Fibroblast of lung (primary cell): ENCODE measurements around the gene VANGL1.

Experiments
- EZH2 ChIP-seq: IDR thresholded peaks from 2 replicates; pipeline ENCODE4 v1.5.1; 2012; ENCODE audit warnings: low read length, control low read depth, mild to moderate bottlenecking; ENCODE audit errors: missing control alignments
- TF ChIP-seq, protein P1 (sequence below), 2 donors: IDR thresholded peaks in 1 of 2; conservative IDR thresholded peaks in 1 of 2; 1 replicate in 1 of 2; 2 replicates in 1 of 2; pipeline ENCODE4 v1.5.1; 2011 to 2012; ENCODE audit warnings: low read length in 2 of 2, control low read depth in 1 of 2, inconsistent platforms in 1 of 2, low read depth in 1 of 2, mild to moderate bottlenecking in 1 of 2

DNA sequence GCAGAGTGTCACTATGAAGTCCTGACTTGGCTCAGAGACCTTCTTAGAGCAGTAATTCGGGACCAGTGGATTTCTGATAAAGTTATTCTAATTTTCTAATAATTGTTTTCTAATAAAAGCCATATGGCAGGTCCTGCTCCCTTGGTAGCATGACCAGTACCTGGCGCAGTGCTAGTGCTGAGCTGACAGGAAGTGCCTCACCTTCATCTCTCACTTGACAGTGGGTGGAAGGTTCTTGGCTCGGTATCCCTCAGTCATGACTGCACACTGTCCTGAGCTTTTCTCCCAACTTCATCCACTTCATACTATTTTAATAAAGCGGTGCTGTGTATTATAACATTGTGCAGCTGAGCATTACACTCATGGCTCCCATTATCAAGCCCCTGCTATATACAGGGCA is 14.1 kb downstream of the VANGL1 start:
- TF ChIP-seq, protein P1, sequence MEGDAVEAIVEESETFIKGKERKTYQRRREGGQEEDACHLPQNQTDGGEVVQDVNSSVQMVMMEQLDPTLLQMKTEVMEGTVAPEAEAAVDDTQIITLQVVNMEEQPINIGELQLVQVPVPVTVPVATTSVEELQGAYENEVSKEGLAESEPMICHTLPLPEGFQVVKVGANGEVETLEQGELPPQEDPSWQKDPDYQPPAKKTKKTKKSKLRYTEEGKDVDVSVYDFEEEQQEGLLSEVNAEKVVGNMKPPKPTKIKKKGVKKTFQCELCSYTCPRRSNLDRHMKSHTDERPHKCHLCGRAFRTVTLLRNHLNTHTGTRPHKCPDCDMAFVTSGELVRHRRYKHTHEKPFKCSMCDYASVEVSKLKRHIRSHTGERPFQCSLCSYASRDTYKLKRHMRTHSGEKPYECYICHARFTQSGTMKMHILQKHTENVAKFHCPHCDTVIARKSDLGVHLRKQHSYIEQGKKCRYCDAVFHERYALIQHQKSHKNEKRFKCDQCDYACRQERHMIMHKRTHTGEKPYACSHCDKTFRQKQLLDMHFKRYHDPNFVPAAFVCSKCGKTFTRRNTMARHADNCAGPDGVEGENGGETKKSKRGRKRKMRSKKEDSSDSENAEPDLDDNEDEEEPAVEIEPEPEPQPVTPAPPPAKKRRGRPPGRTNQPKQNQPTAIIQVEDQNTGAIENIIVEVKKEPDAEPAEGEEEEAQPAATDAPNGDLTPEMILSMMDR (conservative IDR thresholded peaks at IDR 0.05 in 1 of 2, IDR thresholded peaks at IDR 0.05 in 1 of 2; ENCODE audit: low read depth in 1 of 2, low read length in 2 of 2) = no peak
- no peak for TF ChIP-seq EZH2
